Cardiac fibroblast (primary cell): ENCODE measurements around the gene FER.
A peak's percentile ranks its signal among the peaks of the same experiment; 100 is the strongest.

Source experiments
- DNase-seq, 2 donors: peaks; one replicate each; pipeline versions ENCODE4 v3.0.0 to v3.0.0-alpha.2; 2010; ENCODE audit warnings: low read depth in 2 of 2
- H3K4me3 ChIP-seq, 2 donors: replicated peaks in 1 of 2; 1 replicate in 1 of 2; 2 replicates in 1 of 2; pipeline ENCODE4 v1.5.1; 2011; ENCODE audit warnings: low read depth in 2 of 2, low read length in 2 of 2, mild to moderate bottlenecking in 2 of 2, moderate library complexity in 1 of 2
- CTCF ChIP-seq: IDR thresholded peaks from one replicate; pipeline ENCODE4 v1.5.1; 2011; ENCODE audit warnings: low read depth, mild to moderate bottlenecking, low read length, inconsistent platforms

Gene FER

GRCh38 chr5:108715408-108715807 lies 32.3 kb upstream of the FER start:
- no peak for TF ChIP-seq CTCF
- DNase-seq: no peak
- no peak overlapping the region for H3K4me3 ChIP-seq

- no peak for TF ChIP-seq CTCF
- peak; percentile 9 to 44 for DNase-seq
- no peak overlapping the region for H3K4me3 ChIP-seq
Observed at GRCh38 chr5:108720391-108720790, 27.3 kb upstream of the FER start.

GRCh38 chr5:108726446-108727235 lies 21.1 kb upstream of the FER start:
- peak in 1 of 2 donors; percentile 19 for DNase-seq
- no peak for TF ChIP-seq CTCF
- no peak overlapping the region for H3K4me3 ChIP-seq

- H3K4me3 ChIP-seq: peak overlapping the region; percentile 72 to 75
- DNase-seq: peak in 1 of 2 donors; percentile 36
- no peak for TF ChIP-seq CTCF
Observed at GRCh38 chr5:108727236-108727650, 20.5 kb upstream of the FER start.

- TF ChIP-seq CTCF: no peak
- DNase-seq: peak; percentile 91 to 95
Observed at GRCh38 chr5:108727651-108728565, 19.8 kb upstream of the FER start.

GRCh38 chr5:108728566-108729241 lies 19.0 kb upstream of the FER start:
- DNase-seq: peak; percentile 24 to 33
- peak overlapping the region; percentile 72 to 75 for H3K4me3 ChIP-seq
- TF ChIP-seq CTCF: no peak

More at GRCh38 chr5:108727651-108728565, 19.8 kb upstream of the FER start:
- peak overlapping the region; percentile 72 to 75 for H3K4me3 ChIP-seq
